HepG2 (cell line): Measurements from ENCODE around the gene LTB4R2. TPM values are rescaled to one million over a fixed set of nuclear protein-coding genes. Genes with fewer than 3 reads are reported as not detected.

Experiments used
- ATF1 ChIP-seq: IDR thresholded peaks from 2 replicates; pipeline ENCODE4 v1.6.1; 2016; ENCODE audit warnings: mild to moderate bottlenecking, control low read depth
- CHD4 ChIP-seq: fragments of 200-600 bp; sonication (generic); IDR thresholded peaks from 2 replicates; pipeline ENCODE4 v1.7.0; 2017; ENCODE audit warnings: mild to moderate bottlenecking, low read length, borderline replicate concordance
- E2F2 ChIP-seq: sonication (generic); formaldehyde crosslinking; IDR thresholded peaks from 2 replicates; pipeline ENCODE4 v1.4.0; 2020; ENCODE audit warnings: missing genetic modification reagents, borderline replicate concordance
- ESRRA ChIP-seq: sonication (generic); formaldehyde crosslinking; IDR thresholded peaks from 2 replicates; pipeline ENCODE4 v1.5.1; 2020; ENCODE audit warnings: mild to moderate bottlenecking, low read depth, missing genetic modification reagents
- FOXA1 ChIP-seq, 2 experiments: fragments of 450-650 bp in 1 of 2; sonication (generic) in 1 of 2; formaldehyde crosslinking in 1 of 2; IDR thresholded peaks; 2 replicates each; pipeline versions ENCODE4 v1.4.0 to v1.6.1; 2016 to 2020; ENCODE audit warnings: missing genetic modification reagents in 1 of 2
- MZF1 ChIP-seq: sonication (generic); formaldehyde crosslinking; IDR thresholded peaks from 2 replicates; pipeline ENCODE4 v1.8.1; 2023; ENCODE audit warnings: mild to moderate bottlenecking, missing genetic modification reagents, borderline replicate concordance
- REPIN1 ChIP-seq: sonication (generic); formaldehyde crosslinking; IDR thresholded peaks from 2 replicates; pipeline ENCODE4 v1.8.0; 2022; ENCODE audit warnings: missing genetic modification reagents, low read depth, mild to moderate bottlenecking, borderline replicate concordance
- SOX6 ChIP-seq, 2 experiments: fragments of 450-650 bp in 1 of 2; sonication (generic) in 1 of 2; formaldehyde crosslinking in 1 of 2; IDR thresholded peaks; 2 replicates each; pipeline versions ENCODE4 v1.4.0 to v1.6.1; 2017 to 2020; ENCODE audit warnings: antibody characterized with exemption in 1 of 2, mild to moderate bottlenecking in 1 of 2, missing genetic modification reagents in 1 of 2
- TBX3 ChIP-seq: fragments of 450-650 bp; IDR thresholded peaks from 2 replicates; pipeline ENCODE4 v1.6.1; 2017; ENCODE audit warnings: antibody characterized with exemption, mild to moderate bottlenecking, inconsistent platforms, borderline replicate concordance
- TEAD2 ChIP-seq: sonication (generic); formaldehyde crosslinking; IDR thresholded peaks from 2 replicates; pipeline ENCODE4 v1.9.0; 2021; ENCODE audit warnings: missing genetic modification reagents
- ZBTB26 ChIP-seq: IDR thresholded peaks from 2 replicates; pipeline ENCODE4 v1.6.1; 2016; ENCODE audit warnings: missing compliant biosample characterization, missing genetic modification reagents, borderline replicate concordance
- ZBTB38 ChIP-seq: sonication (generic); formaldehyde crosslinking; IDR thresholded peaks from 2 replicates; pipeline ENCODE4 v1.5.1; 2020; ENCODE audit warnings: mild to moderate bottlenecking, missing genetic modification reagents
- ZBTB4 ChIP-seq: sonication (generic); formaldehyde crosslinking; IDR thresholded peaks from 2 replicates; pipeline ENCODE4 v1.4.0; 2020; ENCODE audit warnings: missing genetic modification reagents, mild to moderate bottlenecking, borderline replicate concordance
- ZFAT ChIP-seq: sonication (generic); formaldehyde crosslinking; conservative IDR thresholded peaks from 2 replicates; pipeline ENCODE4 v1.8.1; 2023; ENCODE audit warnings: missing genetic modification reagents, inconsistent platforms
- ZNF629 ChIP-seq: sonication (generic); formaldehyde crosslinking; conservative IDR thresholded peaks from 2 replicates; pipeline ENCODE4 v1.5.0; 2020; ENCODE audit warnings: missing genetic modification reagents
- polyA plus RNA-seq, 8 experiments: library from polyadenylated mRNA; depleted of rRNA in 3 of 8; stranded (reverse) in 7 of 8; unstranded in 1 of 8; fragments of >200 nt; fragmentation: Illumina TruSeq in 4 of 8; extraction: Trizol in 4 of 8; gene quantifications; 2 replicates each; pipeline versions ENCODE4 v1.2.1 to v1.2.3, GENCODE V29; 2011 to 2016; ENCODE audit warnings: low read depth in 4 of 8, missing spikeins in 1 of 8, mixed read lengths in 1 of 8; ENCODE audit not compliant: insufficient read depth in 1 of 8
- total RNA-seq, 5 experiments: library from RNA; depleted of rRNA; stranded (reverse); fragments of >200 nt; fragmentation: Illumina TruSeq; extraction: Trizol; gene quantifications; 2 replicates each; pipeline ENCODE4 v1.2.3, GENCODE V29; 2016; ENCODE audit warnings: low read depth in 1 of 5
- TF ChIP-seq, protein P1 (sequence below): sonication (generic); formaldehyde crosslinking; IDR thresholded peaks from 2 replicates; pipeline ENCODE4 v1.4.0; 2020; ENCODE audit warnings: mild to moderate bottlenecking, missing genetic modification reagents
- TF ChIP-seq, protein P2 (sequence below): IDR thresholded peaks from 2 replicates; pipeline ENCODE4 v1.6.1; 2016; ENCODE audit warnings: missing biosample characterization, missing genetic modification reagents, low read depth
- TF ChIP-seq, protein P3 (sequence below): sonication (generic); formaldehyde crosslinking; IDR thresholded peaks from 2 replicates; pipeline ENCODE4 v1.4.0; 2020; ENCODE audit warnings: missing genetic modification reagents

Gene LTB4R2
- total and polyA plus RNA-seq, 2 of the 13 experiments (the other 11 are each of a cell fraction or from before 2014, with no cell fraction given) = 3.9 to 6.9 TPM

GRCh38 chr14:24315807-24316596 is 6.1 kb downstream of the LTB4R2 start (continued):
- TF ChIP-seq ZBTB26 (CRISPR knock-in tag) = peak; percentile 92
- TF ChIP-seq ZNF629 (CRISPR knock-in tag) = peak; percentile 78
- TF ChIP-seq MZF1 = peak; percentile 68
- peak; percentile 99 for TF ChIP-seq REPIN1
- TF ChIP-seq CHD4 = no peak
- no peak; the same call in 1 of the 2 replicates for TF ChIP-seq TBX3
- no peak for TF ChIP-seq SOX6 (IDR thresholded peaks at IDR 0.05)
- peak; percentile 62 for TF ChIP-seq SOX6 (CRISPR knock-in tag; IDR thresholded peaks at IDR 0.05)
- peak; percentile 96 for TF ChIP-seq ZFAT (CRISPR knock-in tag)
- no peak for TF ChIP-seq FOXA1 (IDR thresholded peaks at IDR 0.05)
- no peak; the same call in none of the 2 replicates for TF ChIP-seq FOXA1 (CRISPR knock-in tag; IDR thresholded peaks at IDR 0.05)
- TF ChIP-seq ESRRA (CRISPR knock-in tag) = peak; percentile 91
- peak; percentile 99 for TF ChIP-seq E2F2 (CRISPR knock-in tag)
- peak; percentile 94 for TF ChIP-seq ZBTB4
- TF ChIP-seq ZBTB38 = peak; percentile 100
- peak; percentile 97 for TF ChIP-seq TEAD2 (CRISPR knock-in tag)
- TF ChIP-seq, protein P1, sequence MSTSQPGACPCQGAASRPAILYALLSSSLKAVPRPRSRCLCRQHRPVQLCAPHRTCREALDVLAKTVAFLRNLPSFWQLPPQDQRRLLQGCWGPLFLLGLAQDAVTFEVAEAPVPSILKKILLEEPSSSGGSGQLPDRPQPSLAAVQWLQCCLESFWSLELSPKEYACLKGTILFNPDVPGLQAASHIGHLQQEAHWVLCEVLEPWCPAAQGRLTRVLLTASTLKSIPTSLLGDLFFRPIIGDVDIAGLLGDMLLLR (CRISPR knock-in tag) = peak; percentile 97
- TF ChIP-seq, protein P2, sequence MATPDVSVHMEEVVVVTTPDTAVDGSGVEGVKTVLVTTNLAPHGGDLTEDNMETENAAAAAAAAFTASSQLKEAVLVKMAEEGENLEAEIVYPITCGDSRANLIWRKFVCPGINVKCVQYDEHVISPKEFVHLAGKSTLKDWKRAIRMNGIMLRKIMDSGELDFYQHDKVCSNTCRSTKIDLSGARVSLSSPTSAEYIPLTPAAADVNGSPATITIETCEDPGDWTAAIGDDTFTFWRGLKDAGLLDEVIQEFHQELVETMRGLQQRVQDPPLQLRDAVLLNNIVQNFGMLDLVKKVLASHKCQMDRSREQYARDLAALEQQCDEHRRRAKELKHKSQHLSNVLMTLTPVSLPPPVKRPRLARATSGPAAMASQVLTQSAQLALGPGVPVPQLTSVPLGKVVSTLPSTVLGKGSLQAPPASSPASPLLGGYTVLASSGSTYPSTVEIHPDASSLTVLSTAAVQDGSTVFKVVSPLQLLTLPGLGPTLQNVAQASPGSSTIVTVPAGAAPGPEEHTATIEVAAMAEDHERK (CRISPR knock-in tag) = no peak
- TF ChIP-seq, protein P3, sequence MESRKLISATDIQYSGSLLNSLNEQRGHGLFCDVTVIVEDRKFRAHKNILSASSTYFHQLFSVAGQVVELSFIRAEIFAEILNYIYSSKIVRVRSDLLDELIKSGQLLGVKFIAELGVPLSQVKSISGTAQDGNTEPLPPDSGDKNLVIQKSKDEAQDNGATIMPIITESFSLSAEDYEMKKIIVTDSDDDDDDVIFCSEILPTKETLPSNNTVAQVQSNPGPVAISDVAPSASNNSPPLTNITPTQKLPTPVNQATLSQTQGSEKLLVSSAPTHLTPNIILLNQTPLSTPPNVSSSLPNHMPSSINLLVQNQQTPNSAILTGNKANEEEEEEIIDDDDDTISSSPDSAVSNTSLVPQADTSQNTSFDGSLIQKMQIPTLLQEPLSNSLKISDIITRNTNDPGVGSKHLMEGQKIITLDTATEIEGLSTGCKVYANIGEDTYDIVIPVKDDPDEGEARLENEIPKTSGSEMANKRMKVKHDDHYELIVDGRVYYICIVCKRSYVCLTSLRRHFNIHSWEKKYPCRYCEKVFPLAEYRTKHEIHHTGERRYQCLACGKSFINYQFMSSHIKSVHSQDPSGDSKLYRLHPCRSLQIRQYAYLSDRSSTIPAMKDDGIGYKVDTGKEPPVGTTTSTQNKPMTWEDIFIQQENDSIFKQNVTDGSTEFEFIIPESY (CRISPR knock-in tag) = peak; percentile 96
- TF ChIP-seq ATF1 (CRISPR knock-in tag) = no peak
